Measurements from ENCODE around the gene CEP104. TPM values are rescaled to one million over a fixed set of nuclear protein-coding genes. Genes with fewer than 3 reads are reported as not detected.

Gene CEP104
- total and polyA plus RNA-seq, 2 donors (not counting 1 experiment from before 2014, with no cell fraction given): 27.7 to 71.8 TPM

DNA sequence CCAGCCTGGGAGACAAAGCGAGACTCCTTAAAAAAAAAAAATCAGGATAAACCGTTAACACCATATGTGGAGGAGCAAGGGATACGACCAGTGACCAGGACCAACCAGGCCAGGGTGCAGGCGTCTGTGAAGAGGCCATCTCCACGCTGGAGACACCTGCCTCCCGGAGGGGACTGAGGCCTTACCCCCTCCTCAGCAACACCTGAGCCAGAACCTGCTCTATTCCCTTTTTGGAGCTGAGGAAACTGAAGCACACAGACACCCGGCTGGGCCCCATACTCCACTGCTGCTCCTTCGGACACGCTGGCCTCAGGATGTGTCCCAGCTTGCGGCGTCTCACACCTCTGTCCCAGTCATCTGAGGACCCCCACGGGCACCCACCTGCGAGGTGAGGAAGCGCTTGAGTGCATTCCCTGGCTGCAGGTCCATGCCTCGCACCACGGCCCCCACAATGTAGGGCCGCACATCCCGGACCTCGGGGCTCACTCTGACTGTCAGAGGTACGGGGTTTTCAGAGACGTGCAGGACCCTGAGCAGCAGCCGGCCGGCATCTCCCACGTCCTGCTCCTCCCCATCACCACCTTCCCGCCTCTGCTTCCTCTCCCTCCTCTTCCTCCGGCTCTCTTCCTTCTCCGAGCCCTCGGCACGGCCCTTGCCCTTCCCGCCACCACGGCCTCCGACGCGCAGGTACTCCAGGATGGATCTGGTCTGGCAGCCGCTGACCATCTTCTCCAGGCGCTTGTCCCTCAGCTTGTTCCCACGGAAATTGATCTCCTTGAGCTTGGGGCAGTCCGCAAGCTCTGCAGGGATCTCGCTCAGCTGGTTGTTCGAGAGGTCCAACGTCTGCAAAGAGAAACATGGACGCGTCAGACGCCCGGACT, 70.3 kb downstream of the CEP104 start:
- H3K27ac Mint-ChIP-seq: no peak overlapping the region
- H4K20me1 ChIP-seq (ENCODE audit: control insufficient read depth, insufficient read depth, low read length, poor library complexity, severe bottlenecking): peaks cover 53% of the 10 kb centered on the region
- no peaks in the 10 kb centered on the region for H3K27me3 Mint-ChIP-seq
- H3K9me3 ChIP-seq (ENCODE audit: control extremely low read depth in 1 of 3, control insufficient read depth in 2 of 3, insufficient read depth in 1 of 3, low read length in 2 of 3): no peaks in the 10 kb centered on the region
- WGBS (ENCODE audit: insufficient coverage): 96% methylated on average over 45 of the region's 45 CpGs
- H3K27ac ChIP-seq (ENCODE audit: low read length in 2 of 2): no peak overlapping the region
- H3K79me2 ChIP-seq (ENCODE audit: control insufficient read depth, insufficient read depth, low read length): peaks cover 37% of the 10 kb centered on the region
- CTCF ChIA-PET: interaction anchor here (0.6 to 1.1 kb wide), 3 partner anchors 12 to 62 kb away, joined by 3 to 4 read pairs (median 3); no protein-coding TSS in a partner anchor
- no peak overlapping the region for H3K4me2 ChIP-seq (replicated peaks; ENCODE audit: low read depth, low read length, poor library complexity, severe bottlenecking)
- no peak for TF ChIP-seq EZH2 (IDR thresholded peaks at IDR 0.05; ENCODE audit: borderline replicate concordance, insufficient read depth, low read depth, low read length, poor library complexity, severe bottlenecking)
- TF ChIP-seq, protein P1, sequence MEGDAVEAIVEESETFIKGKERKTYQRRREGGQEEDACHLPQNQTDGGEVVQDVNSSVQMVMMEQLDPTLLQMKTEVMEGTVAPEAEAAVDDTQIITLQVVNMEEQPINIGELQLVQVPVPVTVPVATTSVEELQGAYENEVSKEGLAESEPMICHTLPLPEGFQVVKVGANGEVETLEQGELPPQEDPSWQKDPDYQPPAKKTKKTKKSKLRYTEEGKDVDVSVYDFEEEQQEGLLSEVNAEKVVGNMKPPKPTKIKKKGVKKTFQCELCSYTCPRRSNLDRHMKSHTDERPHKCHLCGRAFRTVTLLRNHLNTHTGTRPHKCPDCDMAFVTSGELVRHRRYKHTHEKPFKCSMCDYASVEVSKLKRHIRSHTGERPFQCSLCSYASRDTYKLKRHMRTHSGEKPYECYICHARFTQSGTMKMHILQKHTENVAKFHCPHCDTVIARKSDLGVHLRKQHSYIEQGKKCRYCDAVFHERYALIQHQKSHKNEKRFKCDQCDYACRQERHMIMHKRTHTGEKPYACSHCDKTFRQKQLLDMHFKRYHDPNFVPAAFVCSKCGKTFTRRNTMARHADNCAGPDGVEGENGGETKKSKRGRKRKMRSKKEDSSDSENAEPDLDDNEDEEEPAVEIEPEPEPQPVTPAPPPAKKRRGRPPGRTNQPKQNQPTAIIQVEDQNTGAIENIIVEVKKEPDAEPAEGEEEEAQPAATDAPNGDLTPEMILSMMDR (IDR thresholded peaks at IDR 0.05): no peak
- no peak overlapping the region for H3K9ac ChIP-seq (ENCODE audit: low read length)
- H3K4me3 ChIP-seq (ENCODE audit: control extremely low read depth in 1 of 5, extremely low read depth in 1 of 5, insufficient read depth in 1 of 5, low read depth in 2 of 5, low read length in 4 of 5): no peak overlapping the region
- intact Hi-C loops (cut with micrococcal nuclease): no loop called here
- H3K27me3 ChIP-seq (replicated peaks in 1 of 4; ENCODE audit: control extremely low read depth in 1 of 4, control insufficient read depth in 3 of 4, insufficient read depth in 4 of 4, low read length in 3 of 4): no peaks in the 10 kb centered on the region
- no peak overlapping the region for H2AFZ ChIP-seq (ENCODE audit: insufficient read depth, low read depth, low read length, poor library complexity, severe bottlenecking)
- no peaks in the 10 kb centered on the region for H3K4me1 ChIP-seq (ENCODE audit: control insufficient read depth in 2 of 2, insufficient read depth in 2 of 2, low read length in 2 of 2)
- peaks cover 5% of the 10 kb centered on the region for H3K4me1 Mint-ChIP-seq
- POLR2A ChIA-PET: no interaction called here
- H3K9me3 Mint-ChIP-seq (ENCODE audit: insufficient read depth): no peaks in the 10 kb centered on the region
- no peak overlapping the region for H3K4me3 Mint-ChIP-seq
- no peak for DNase-seq
- ATAC-seq (ENCODE audit: low read depth): no peak
- H3K36me3 ChIP-seq (replicated peaks in 1 of 2; ENCODE audit: control extremely low read depth in 1 of 2, control insufficient read depth in 1 of 2, extremely low read depth in 1 of 2, insufficient read depth in 2 of 2, low read length in 1 of 2): peaks cover 0 to 55% of the 10 kb centered on the region in 2 experiments
